ENCODE results near the gene P2RX1. TPM values are rescaled to one million over a fixed set of nuclear protein-coding genes. Genes with fewer than 3 reads are reported as not detected.

Gene P2RX1
- polyA plus RNA-seq, 2 of the 4 experiments (the other 2 are of a cell fraction), result 0.05 to 0.13 TPM

DNA sequence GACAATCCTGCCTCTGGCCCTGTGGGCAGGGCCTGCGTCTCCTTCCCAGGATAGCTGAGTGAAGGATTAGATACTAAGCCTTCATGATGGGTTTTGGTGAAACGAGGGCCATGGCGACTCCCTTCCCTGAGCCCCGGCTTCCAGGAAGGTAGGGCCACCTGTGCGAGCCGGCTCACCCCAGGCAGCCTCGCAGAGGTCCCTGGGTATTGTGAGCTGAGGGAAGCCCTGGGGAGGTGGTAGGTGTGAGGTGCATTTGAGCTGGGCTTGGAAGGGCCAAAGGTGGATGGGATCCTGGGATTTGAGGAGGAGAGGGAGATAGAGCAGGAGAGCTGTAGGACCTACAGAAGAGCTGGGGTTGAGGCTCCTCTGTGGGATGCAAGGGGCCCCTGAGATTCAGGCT is 6.5 kb upstream of the P2RX1 start:
- ChIA-PET POLR2A (no interaction called here), CTCF (interaction anchor here (1.0 to 13.0 kb wide), 8 partner anchors 9 to 152 kb away, joined by 3 to 256 read pairs (median 6); partner anchors contain the start of genes CAMKK1 and NCBP3)
- ATAC-seq (no peak), DNase-seq (ENCODE audit: low read depth in 1 of 2, low spot score in 1 of 2) (no peak), FAIRE-seq (no peak)
- H3K4me1 ChIP-seq, result no peaks in the 10 kb centered on the region
- no peaks in the 10 kb centered on the region for H3K9me3 ChIP-seq
- TF ChIP-seq CHD2 (IDR thresholded peaks at IDR 0.05; ENCODE audit: low read length, partially characterized antibody) (no peak), GATA3 (IDR thresholded peaks at IDR 0.05; ENCODE audit: borderline replicate concordance) (no peak), RFX5 (IDR thresholded peaks at IDR 0.05) (no peak), TP53 (CRISPR knock-in tag; IDR thresholded peaks at IDR 0.05) (no peak), CBX8 (IDR thresholded peaks at IDR 0.05) (no peak), MAZ (IDR thresholded peaks at IDR 0.05; ENCODE audit: borderline replicate concordance, low read depth, low read length) (no peak), FOSL2 (IDR thresholded peaks at IDR 0.05) (no peak), FOSL2 (CRISPR knock-in tag; IDR thresholded peaks at IDR 0.05) (no peak), RCOR1 (IDR thresholded peaks at IDR 0.05; ENCODE audit: low read depth, low read length) (no peak), ZFP36 (IDR thresholded peaks at IDR 0.05; ENCODE audit: borderline replicate concordance, partially characterized antibody) (no peak), HEYL (CRISPR knock-in tag; IDR thresholded peaks at IDR 0.05) (no peak), KDM1A (IDR thresholded peaks at IDR 0.05; ENCODE audit: low read depth) (no peak), HOXA7 (CRISPR knock-in tag; IDR thresholded peaks at IDR 0.05) (no peak)
- TF ChIP-seq, protein P1, sequence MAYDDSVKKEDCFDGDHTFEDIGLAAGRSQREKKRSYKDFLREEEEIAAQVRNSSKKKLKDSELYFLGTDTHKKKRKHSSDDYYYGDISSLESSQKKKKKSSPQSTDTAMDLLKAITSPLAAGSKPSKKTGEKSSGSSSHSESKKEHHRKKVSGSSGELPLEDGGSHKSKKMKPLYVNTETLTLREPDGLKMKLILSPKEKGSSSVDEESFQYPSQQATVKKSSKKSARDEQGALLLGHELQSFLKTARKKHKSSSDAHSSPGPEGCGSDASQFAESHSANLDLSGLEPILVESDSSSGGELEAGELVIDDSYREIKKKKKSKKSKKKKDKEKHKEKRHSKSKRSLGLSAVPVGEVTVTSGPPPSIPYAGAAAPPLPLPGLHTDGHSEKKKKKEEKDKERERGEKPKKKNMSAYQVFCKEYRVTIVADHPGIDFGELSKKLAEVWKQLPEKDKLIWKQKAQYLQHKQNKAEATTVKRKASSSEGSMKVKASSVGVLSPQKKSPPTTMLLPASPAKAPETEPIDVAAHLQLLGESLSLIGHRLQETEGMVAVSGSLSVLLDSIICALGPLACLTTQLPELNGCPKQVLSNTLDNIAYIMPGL (CRISPR knock-in tag; IDR thresholded peaks at IDR 0.05; ENCODE audit: borderline replicate concordance), result no peak
- TF ChIP-seq, protein P2, sequence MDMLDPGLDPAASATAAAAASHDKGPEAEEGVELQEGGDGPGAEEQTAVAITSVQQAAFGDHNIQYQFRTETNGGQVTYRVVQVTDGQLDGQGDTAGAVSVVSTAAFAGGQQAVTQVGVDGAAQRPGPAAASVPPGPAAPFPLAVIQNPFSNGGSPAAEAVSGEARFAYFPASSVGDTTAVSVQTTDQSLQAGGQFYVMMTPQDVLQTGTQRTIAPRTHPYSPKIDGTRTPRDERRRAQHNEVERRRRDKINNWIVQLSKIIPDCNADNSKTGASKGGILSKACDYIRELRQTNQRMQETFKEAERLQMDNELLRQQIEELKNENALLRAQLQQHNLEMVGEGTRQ (IDR thresholded peaks at IDR 0.05), result no peak
- no peak overlapping the region for H3K4me3 ChIP-seq
- H3K4me2 ChIP-seq, result no peak overlapping the region
- whole genome bisulfite sequencing (ENCODE audit: missing lambda C conversion rate), result 89% methylated on average over 7 of the region's 7 CpGs
- H3K27ac ChIP-seq, result no peak overlapping the region

- no peak overlapping the region for H3K4me2 ChIP-seq
- ChIA-PET POLR2A (no interaction called here), CTCF (interaction anchor here (1.0 to 13.0 kb wide), 11 partner anchors 8 to 153 kb away, joined by 3 to 256 read pairs (median 6); partner anchors contain the start of gene CAMKK1)
- H3K27ac ChIP-seq, result peak overlapping the region in 1 of 2 experiments; percentile 5; a peak in 1 of 6 replicates
- 77% methylated on average over 26 of the region's 27 CpGs for WGBS (ENCODE audit: missing lambda C conversion rate)
- H3K4me1 ChIP-seq, result peaks cover 9% of the 10 kb centered on the region; the same call in 2 of the 3 replicates
- no peak for FAIRE-seq
- no peak for ATAC-seq
- no peaks in the 10 kb centered on the region for H3K9me3 ChIP-seq
- DNase-seq (ENCODE audit: low read depth in 1 of 2, low spot score in 1 of 2), result no peak
- H3K4me3 ChIP-seq, result no peak overlapping the region
- TF ChIP-seq MAFK (IDR thresholded peaks at IDR 0.05; ENCODE audit: partially characterized antibody) (no peak), KDM5A (IDR thresholded peaks at IDR 0.05) (no peak), PBX3 (IDR thresholded peaks at IDR 0.05) (no peak), ZFP36 (IDR thresholded peaks at IDR 0.05; ENCODE audit: borderline replicate concordance, partially characterized antibody) (no peak), NFE2L2 (conservative IDR thresholded peaks at IDR 0.05; ENCODE audit: low read length) (no peak), HOXB13 (CRISPR knock-in tag; IDR thresholded peaks at IDR 0.05; ENCODE audit: low read depth) (no peak), FOXS1 (CRISPR knock-in tag; IDR thresholded peaks at IDR 0.05) (no peak), TFCP2L1 (CRISPR knock-in tag; IDR thresholded peaks at IDR 0.05) (no peak), NPAS2 (CRISPR knock-in tag; IDR thresholded peaks at IDR 0.05; ENCODE audit: borderline replicate concordance) (no peak), EP300 (IDR thresholded peaks at IDR 0.05) (no peak), RCOR1 (IDR thresholded peaks at IDR 0.05; ENCODE audit: low read depth, low read length) (no peak)
- TF ChIP-seq, protein P3, sequence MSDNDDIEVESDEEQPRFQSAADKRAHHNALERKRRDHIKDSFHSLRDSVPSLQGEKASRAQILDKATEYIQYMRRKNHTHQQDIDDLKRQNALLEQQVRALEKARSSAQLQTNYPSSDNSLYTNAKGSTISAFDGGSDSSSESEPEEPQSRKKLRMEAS (IDR thresholded peaks at IDR 0.05), result no peak
- TF ChIP-seq, protein P4, sequence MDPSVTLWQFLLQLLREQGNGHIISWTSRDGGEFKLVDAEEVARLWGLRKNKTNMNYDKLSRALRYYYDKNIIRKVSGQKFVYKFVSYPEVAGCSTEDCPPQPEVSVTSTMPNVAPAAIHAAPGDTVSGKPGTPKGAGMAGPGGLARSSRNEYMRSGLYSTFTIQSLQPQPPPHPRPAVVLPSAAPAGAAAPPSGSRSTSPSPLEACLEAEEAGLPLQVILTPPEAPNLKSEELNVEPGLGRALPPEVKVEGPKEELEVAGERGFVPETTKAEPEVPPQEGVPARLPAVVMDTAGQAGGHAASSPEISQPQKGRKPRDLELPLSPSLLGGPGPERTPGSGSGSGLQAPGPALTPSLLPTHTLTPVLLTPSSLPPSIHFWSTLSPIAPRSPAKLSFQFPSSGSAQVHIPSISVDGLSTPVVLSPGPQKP (IDR thresholded peaks at IDR 0.05; ENCODE audit: low read depth, low read length), result no peak
- TF ChIP-seq, protein P5, sequence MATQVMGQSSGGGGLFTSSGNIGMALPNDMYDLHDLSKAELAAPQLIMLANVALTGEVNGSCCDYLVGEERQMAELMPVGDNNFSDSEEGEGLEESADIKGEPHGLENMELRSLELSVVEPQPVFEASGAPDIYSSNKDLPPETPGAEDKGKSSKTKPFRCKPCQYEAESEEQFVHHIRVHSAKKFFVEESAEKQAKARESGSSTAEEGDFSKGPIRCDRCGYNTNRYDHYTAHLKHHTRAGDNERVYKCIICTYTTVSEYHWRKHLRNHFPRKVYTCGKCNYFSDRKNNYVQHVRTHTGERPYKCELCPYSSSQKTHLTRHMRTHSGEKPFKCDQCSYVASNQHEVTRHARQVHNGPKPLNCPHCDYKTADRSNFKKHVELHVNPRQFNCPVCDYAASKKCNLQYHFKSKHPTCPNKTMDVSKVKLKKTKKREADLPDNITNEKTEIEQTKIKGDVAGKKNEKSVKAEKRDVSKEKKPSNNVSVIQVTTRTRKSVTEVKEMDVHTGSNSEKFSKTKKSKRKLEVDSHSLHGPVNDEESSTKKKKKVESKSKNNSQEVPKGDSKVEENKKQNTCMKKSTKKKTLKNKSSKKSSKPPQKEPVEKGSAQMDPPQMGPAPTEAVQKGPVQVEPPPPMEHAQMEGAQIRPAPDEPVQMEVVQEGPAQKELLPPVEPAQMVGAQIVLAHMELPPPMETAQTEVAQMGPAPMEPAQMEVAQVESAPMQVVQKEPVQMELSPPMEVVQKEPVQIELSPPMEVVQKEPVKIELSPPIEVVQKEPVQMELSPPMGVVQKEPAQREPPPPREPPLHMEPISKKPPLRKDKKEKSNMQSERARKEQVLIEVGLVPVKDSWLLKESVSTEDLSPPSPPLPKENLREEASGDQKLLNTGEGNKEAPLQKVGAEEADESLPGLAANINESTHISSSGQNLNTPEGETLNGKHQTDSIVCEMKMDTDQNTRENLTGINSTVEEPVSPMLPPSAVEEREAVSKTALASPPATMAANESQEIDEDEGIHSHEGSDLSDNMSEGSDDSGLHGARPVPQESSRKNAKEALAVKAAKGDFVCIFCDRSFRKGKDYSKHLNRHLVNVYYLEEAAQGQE (IDR thresholded peaks at IDR 0.05), result no peak
Measured at GRCh38 chr17:3921502-3922319, 5.4 kb upstream of the P2RX1 start.
